ENCODE results near the gene MYO18B. TPM values are rescaled to one million over a fixed set of nuclear protein-coding genes. Genes with fewer than 3 reads are reported as not detected.

Gene MYO18B
- total and polyA plus RNA-seq, 2 donors (not counting 3 experiments of a cell fraction or from before 2014, with no cell fraction given) = 0.01 TPM; not detected in 1

GRCh38 chr22:25823276-25823675 lies 81.3 kb downstream of the MYO18B start:
- Histone ChIP-seq H3K9me1 (replicated peaks; ENCODE audit: control insufficient read depth, extremely low read depth, insufficient read depth, low read length) (no peaks in the 10 kb centered on the region), H3K27ac (ENCODE audit: insufficient read depth, low read depth, low read length) (no peak overlapping the region), H3K4me3 (replicated peaks in 1 of 3; ENCODE audit: insufficient read depth in 1 of 3, low read depth in 1 of 3, low read length in 3 of 3) (no peak overlapping the region), H3K4me1 (ENCODE audit: control insufficient read depth, extremely low read depth, insufficient read depth, low read length) (no peaks in the 10 kb centered on the region), H3K79me2 (ENCODE audit: control insufficient read depth, insufficient read depth, low read length) (no peaks in the 10 kb centered on the region), H3K36me3 (ENCODE audit: control insufficient read depth in 2 of 2, extremely low read depth in 1 of 2, insufficient read depth in 2 of 2, low read length in 2 of 2) (no peaks in the 10 kb centered on the region), H3K9ac (replicated peaks; ENCODE audit: extremely low read depth, insufficient read depth, low read length) (no peak overlapping the region), H3K4me2 (ENCODE audit: insufficient read depth, low read length) (no peak overlapping the region), H3K9me3 (replicated peaks; ENCODE audit: control insufficient read depth, insufficient read depth, low read length) (no peaks in the 10 kb centered on the region), H2AFZ (ENCODE audit: low read depth, low read length) (no peak overlapping the region), H4K20me1 (replicated peaks; ENCODE audit: control insufficient read depth, extremely low read depth, insufficient read depth, low read length) (no peaks in the 10 kb centered on the region), H3K27me3 (ENCODE audit: control insufficient read depth in 2 of 2, insufficient read depth in 2 of 2, low read length in 2 of 2) (no peaks in the 10 kb centered on the region)
- dilution Hi-C loops (cut with MboI; ENCODE audit: extremely low pct_ligation_motif_present, low sequenced_read_pairs) (no loop called here), intact Hi-C loops (cut with micrococcal nuclease) (no loop called here)
- BruUV-seq (replicated peaks) = no TSS peak
- FAIRE-seq (no peak), DNase-seq (ENCODE audit: low read depth, low spot score) (no peak)
- TF ChIP-seq GATA2 (IDR thresholded peaks at IDR 0.05; ENCODE audit: insufficient read depth, insufficient read length, low read depth, low read length) (no peak), JUN (IDR thresholded peaks at IDR 0.05; ENCODE audit: borderline replicate concordance, insufficient read depth, insufficient read length, low read depth) (no peak), EZH2 (IDR thresholded peaks at IDR 0.05; ENCODE audit: borderline replicate concordance, low read depth, low read length, severe bottlenecking) (no peak), CTCF (IDR thresholded peaks at IDR 0.05; ENCODE audit: extremely low read depth in 1 of 2, insufficient read depth in 1 of 2, low read depth in 1 of 2, low read length in 2 of 2) (no peak), POLR2A (IDR thresholded peaks at IDR 0.05; ENCODE audit: low read depth, low read length) (no peak), POLR2AphosphoS5 (IDR thresholded peaks at IDR 0.05; ENCODE audit: insufficient read depth, low read depth, low read length) (no peak), FOS (IDR thresholded peaks at IDR 0.05; ENCODE audit: borderline replicate concordance, insufficient read depth, low read length) (no peak), MYC (IDR thresholded peaks at IDR 0.05; ENCODE audit: low read depth, low read length) (no peak)
- TF ChIP-seq, protein P1, sequence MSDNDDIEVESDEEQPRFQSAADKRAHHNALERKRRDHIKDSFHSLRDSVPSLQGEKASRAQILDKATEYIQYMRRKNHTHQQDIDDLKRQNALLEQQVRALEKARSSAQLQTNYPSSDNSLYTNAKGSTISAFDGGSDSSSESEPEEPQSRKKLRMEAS (IDR thresholded peaks at IDR 0.05; ENCODE audit: insufficient read depth, insufficient read length) = no peak
- POLR2A ChIA-PET = no interaction called here
- CTCF ChIA-PET = no interaction called here

Measured in endothelial cell of umbilical vein (primary cell).